T-cell (primary cell): ENCODE results near the gene GGCX. TPM values are rescaled to one million over a fixed set of nuclear protein-coding genes. Genes with fewer than 3 reads are reported as not detected.

Experiments
- ATAC-seq, 4 experiments: fragments of 200-7000 bp in 3 of 4; fragments of 150-1000 bp in 1 of 4; cut with Tn5 transposase; replicated peaks in 1 of 4; 1 replicate in 3 of 4; 2 replicates in 1 of 4; pipeline ENCODE4 v1.10.0; 2021; ENCODE audit warnings: moderate library complexity in 3 of 4, mild to moderate bottlenecking in 2 of 4, moderate number of reproducible peaks in 1 of 4
- CTCF ChIA-PET, 2 donors: fragments of 300-600 bp; sonication (Branson Sonifier 250); formaldehyde crosslinking; loops; one replicate each; lab custom pipeline; 2022; ENCODE audit warnings: antibody characterized with exemption in 2 of 2; lab: Charles Lee
- POLR2A ChIA-PET, 2 donors: fragments of 300-600 bp; sonication (Branson Sonifier 250); formaldehyde crosslinking; loops; one replicate each; lab custom pipeline; 2022; ENCODE audit warnings: antibody characterized with exemption in 2 of 2; lab: Charles Lee
- DNase-seq, 35 experiments: peaks; one replicate each; pipeline versions ENCODE4 v3.0.0 to v3.0.0-alpha.2; 2013 to 2023
- H3K27ac ChIP-seq: one replicate; pipeline ENCODE4 v1.5.1; 2013; ENCODE audit warnings: low read length
- H3K27me3 ChIP-seq, 2 experiments: replicated peaks in 1 of 2; 1 replicate in 1 of 2; 2 replicates in 1 of 2; pipeline versions ENCODE4 v1.6.1 to v1.7.0; 2013; ENCODE audit warnings: low read length in 1 of 2, mixed read lengths in 1 of 2; ENCODE audit not compliant: control insufficient read depth in 2 of 2, insufficient read depth in 2 of 2; ENCODE audit errors: extremely low read depth in 1 of 2
- H3K36me3 ChIP-seq, 2 donors: 1 replicate in 1 of 2; 2 replicates in 1 of 2; pipeline versions ENCODE4 v1.6.1 to v1.7.0; 2013; ENCODE audit warnings: low read length in 1 of 2; ENCODE audit not compliant: control insufficient read depth in 2 of 2, insufficient read depth in 1 of 2; ENCODE audit errors: extremely low read depth in 1 of 2
- H3K4me1 ChIP-seq, 2 experiments: 1 replicate in 1 of 2; 2 replicates in 1 of 2; pipeline versions ENCODE4 v1.6.1 to v1.7.0; 2013; ENCODE audit warnings: low read length in 2 of 2, mixed read lengths in 1 of 2; ENCODE audit not compliant: insufficient read depth in 2 of 2, control insufficient read depth in 1 of 2; ENCODE audit errors: extremely low read depth in 1 of 2
- H3K4me3 ChIP-seq, 2 donors: 1 replicate in 1 of 2; 2 replicates in 1 of 2; pipeline versions ENCODE4 v1.5.1 to v1.7.0; 2013; ENCODE audit warnings: mild to moderate bottlenecking in 2 of 2, low read length in 1 of 2, moderate library complexity in 1 of 2; ENCODE audit not compliant: control insufficient read depth in 1 of 2; ENCODE audit errors: extremely low read depth in 1 of 2
- H3K9me3 ChIP-seq: 2 replicates; pipeline ENCODE4 v1.7.0; 2013
- H3K27ac Mint-ChIP-seq, 2 donors: one replicate each; pipeline ENCODE4 v1.8.0; 2020 to 2021; ENCODE audit warnings: mild to moderate bottlenecking in 2 of 2, mixed read lengths in 2 of 2
- H3K27me3 Mint-ChIP-seq, 2 donors: one replicate each; pipeline ENCODE4 v1.8.0; 2021 to 2022; ENCODE audit warnings: mixed read lengths in 2 of 2
- H3K36me3 Mint-ChIP-seq: one replicate; pipeline ENCODE4 v1.8.0; 2021; ENCODE audit warnings: mixed read lengths
- H3K4me1 Mint-ChIP-seq, 3 donors: one replicate each; pipeline ENCODE4 v1.8.0; 2020 to 2022; ENCODE audit warnings: mixed read lengths in 3 of 3, mild to moderate bottlenecking in 1 of 3
- H3K4me3 Mint-ChIP-seq, 3 donors: one replicate each; pipeline ENCODE4 v1.8.0; 2020 to 2022; ENCODE audit warnings: mild to moderate bottlenecking in 3 of 3, mixed read lengths in 3 of 3, moderate library complexity in 3 of 3
- H3K9me3 Mint-ChIP-seq, 3 donors: one replicate each; pipeline ENCODE4 v1.8.0; 2020 to 2022; ENCODE audit warnings: mixed read lengths in 3 of 3
- WGBS: methylation state at CpG from one replicate; pipeline ENCODE4 v1.1.5; 2013; ENCODE audit warnings: missing lambda C conversion rate; ENCODE audit not compliant: insufficient coverage; 5-methylcytosine and 5-hydroxymethylcytosine counted together
- total RNA-seq, 35 experiments: library from RNA in 6 of 35; stranded (reverse) in 6 of 35; fragments of 120-200 nt in 1 of 35; gene quantifications; one replicate each; pipeline versions ENCODE4 v1.2.1 to v1.2.4 and lab custom pipeline; 2013 to 2026

The GGCX gene
- total RNA-seq, 5 donors from 2014 or later (not counting 1 experiment from before 2014, with no cell fraction given) = 20.4 to 29.7 (median 25.7) TPM

DNA sequence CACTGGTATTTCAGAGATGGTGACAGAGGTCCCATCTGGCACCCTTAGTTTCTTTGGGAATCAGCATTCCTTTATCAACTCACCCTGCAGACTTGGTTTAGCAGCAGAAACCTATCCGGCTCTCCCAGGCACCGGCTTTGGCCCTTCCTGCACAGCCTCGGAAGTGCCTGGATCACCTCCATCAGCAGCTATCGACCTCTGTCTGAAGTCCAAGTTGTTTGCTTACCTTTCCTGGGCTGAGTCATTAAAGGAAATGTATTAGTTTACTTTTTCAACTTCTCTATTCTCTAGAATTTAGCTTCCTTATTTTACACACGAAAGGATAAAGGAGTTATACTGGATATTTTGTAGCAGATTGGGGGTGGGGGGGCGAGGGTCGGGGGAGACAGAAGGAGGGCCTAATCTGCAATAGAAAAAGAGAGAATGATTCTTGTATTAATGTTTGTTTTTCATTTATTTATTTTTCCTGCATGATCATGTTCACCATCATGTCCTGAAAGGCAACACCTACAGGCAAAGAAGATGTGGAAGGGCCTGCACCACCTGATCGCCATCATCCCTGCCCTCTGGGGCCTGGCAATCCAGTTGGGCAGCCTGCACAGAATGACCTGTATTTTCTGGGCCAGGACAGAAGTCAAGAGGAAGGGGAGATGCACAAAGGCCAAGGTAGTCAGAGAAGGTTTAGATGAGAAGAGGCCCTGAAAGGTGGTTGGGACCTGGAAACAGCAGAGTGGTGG lies 44.5 kb downstream of the GGCX start:
- no peak for ATAC-seq
- Mint-ChIP-seq H3K27ac (no peak overlapping the region), H3K4me3 (no peak overlapping the region), H3K4me1 (no peaks in the 10 kb centered on the region), H3K27me3 (no peaks in the 10 kb centered on the region), H3K9me3 (no peaks in the 10 kb centered on the region), H3K36me3 (no peaks in the 10 kb centered on the region)
- Histone ChIP-seq H3K27me3 (no peaks in the 10 kb centered on the region), H3K4me3 (no peak overlapping the region), H3K36me3 (no peaks in the 10 kb centered on the region), H3K9me3 (no peaks in the 10 kb centered on the region), H3K27ac (no peak overlapping the region), H3K4me1 (no peaks in the 10 kb centered on the region)
- CTCF ChIA-PET = no interaction called here
- POLR2A ChIA-PET = interaction anchor here in 1 of 2 donors (0.6 kb wide), 2 partner anchors 19 to 520 kb away, joined by 6 to 8 read pairs; no protein-coding TSS in a partner anchor
- DNase-seq = no peak
- WGBS = 80% methylated on average over 1 of the region's 8 CpGs

DNA sequence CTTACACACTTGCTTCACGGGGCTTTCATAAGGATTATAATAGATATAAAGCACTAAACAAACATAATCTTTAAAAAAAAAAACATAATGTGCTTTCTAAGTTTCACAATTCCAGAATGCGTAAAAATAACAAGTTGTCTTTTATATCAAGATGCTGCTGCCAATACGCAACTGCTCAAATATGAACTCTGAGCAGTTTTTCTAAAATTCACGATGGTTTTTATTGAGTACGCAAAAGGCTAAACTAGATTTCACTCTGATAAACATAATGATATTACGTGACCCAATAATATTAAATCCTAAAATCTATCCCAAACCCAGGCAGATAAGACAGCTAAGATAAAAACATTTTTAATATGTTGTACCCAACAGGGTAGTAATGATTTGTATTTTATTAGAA lies 47.0 kb downstream of the GGCX start:
- no peaks in the 10 kb centered on the region for H3K4me1 ChIP-seq
- no peaks in the 10 kb centered on the region for H3K9me3 ChIP-seq
- H3K9me3 Mint-ChIP-seq = no peaks in the 10 kb centered on the region
- 100% methylated on average over 2 of the region's 6 CpGs for WGBS
- ChIA-PET POLR2A (no interaction called here), CTCF (no interaction called here)
- DNase-seq = no peak
- H3K27ac Mint-ChIP-seq = no peak overlapping the region
- H3K36me3 ChIP-seq = no peaks in the 10 kb centered on the region
- H3K27ac ChIP-seq = no peak overlapping the region
- H3K27me3 Mint-ChIP-seq = no peaks in the 10 kb centered on the region
- H3K4me3 Mint-ChIP-seq = no peak overlapping the region
- no peak overlapping the region for H3K4me3 ChIP-seq
- no peaks in the 10 kb centered on the region for H3K36me3 Mint-ChIP-seq
- ATAC-seq = no peak
- no peaks in the 10 kb centered on the region for H3K4me1 Mint-ChIP-seq
- H3K27me3 ChIP-seq = no peaks in the 10 kb centered on the region

DNA sequence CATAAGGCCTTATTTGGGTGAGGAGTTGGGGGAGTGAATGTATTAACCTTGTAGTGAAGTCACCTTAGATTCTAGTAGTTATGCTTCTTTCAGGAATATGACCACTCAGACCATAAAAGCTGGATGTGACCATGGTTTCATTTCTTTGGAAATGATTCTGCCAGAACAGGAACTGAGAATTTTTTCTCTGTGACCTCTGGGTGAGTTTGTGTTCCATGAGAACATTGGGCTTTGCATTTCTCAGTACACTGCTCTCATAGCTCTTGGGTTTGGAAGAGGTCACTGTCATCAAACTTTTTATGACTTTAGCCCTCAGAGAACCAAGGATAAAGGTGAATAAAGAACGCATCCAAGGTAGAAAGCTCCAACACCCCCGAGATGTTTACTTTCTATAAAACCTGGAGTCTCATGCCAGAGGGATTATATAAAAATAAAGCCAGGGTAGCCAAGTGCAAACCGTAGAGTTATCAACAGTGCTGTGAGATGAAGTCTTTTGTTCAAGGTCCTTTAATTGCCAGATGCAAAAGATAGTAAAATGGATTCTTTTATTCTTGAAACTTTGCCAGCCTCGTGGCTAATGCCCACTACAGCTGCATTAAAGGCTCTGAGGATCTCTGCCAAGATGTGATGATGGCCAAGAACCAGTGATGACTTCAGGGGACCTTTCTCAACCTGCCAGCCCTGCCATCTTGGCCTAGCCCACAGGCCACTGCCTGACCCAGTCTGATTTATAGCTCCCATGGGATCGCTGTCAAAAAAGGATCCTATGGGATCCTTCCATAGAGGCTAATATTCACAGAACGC lies 50.1 kb downstream of the GGCX start:
- Histone ChIP-seq H3K36me3 (no peaks in the 10 kb centered on the region), H3K27me3 (no peaks in the 10 kb centered on the region), H3K27ac (no peak overlapping the region), H3K4me1 (no peaks in the 10 kb centered on the region), H3K4me3 (no peak overlapping the region), H3K9me3 (no peaks in the 10 kb centered on the region)
- Mint-ChIP-seq H3K27ac (no peak overlapping the region), H3K36me3 (no peaks in the 10 kb centered on the region), H3K4me1 (no peaks in the 10 kb centered on the region), H3K9me3 (no peaks in the 10 kb centered on the region), H3K4me3 (no peak overlapping the region), H3K27me3 (no peaks in the 10 kb centered on the region)
- CTCF ChIA-PET = interaction anchor here (0.5 to 0.7 kb wide), 2 partner anchors 41 to 132 kb away, joined by 3 to 5 read pairs; no protein-coding TSS in a partner anchor
- DNase-seq (no peak), ATAC-seq (no peak)
- POLR2A ChIA-PET = interaction anchor here in 1 of 2 donors (0.6 kb wide), 1 partner anchor 73 kb away, joined by 8 read pairs; no protein-coding TSS in a partner anchor
- 80% methylated on average over 2 of the region's 6 CpGs for WGBS

DNA sequence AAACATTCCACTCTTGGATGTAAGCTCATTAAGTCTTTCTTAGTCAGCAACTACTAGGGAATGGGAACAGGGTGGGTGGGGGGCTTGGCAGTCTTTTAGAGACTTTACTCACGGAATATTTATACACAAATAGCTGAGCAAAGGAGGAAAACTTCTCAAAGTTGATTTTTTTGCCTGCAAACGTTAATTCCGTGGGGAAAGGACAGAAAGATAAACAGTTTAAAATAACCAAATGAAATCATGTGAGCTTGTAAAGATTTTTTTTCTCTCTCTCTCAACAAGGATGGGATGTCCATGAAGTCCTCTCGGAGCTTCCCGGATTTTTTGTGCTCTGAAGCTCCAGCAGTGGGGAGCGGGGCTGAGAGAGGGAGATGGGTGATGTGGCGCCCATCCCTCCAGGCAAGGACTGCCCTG lies 54.5 kb downstream of the GGCX start:
- H3K27me3 ChIP-seq = peaks cover 0 to 4% of the 10 kb centered on the region in 2 experiments
- no peaks in the 10 kb centered on the region for H3K4me1 Mint-ChIP-seq
- ATAC-seq (no peak), DNase-seq (no peak)
- H3K36me3 Mint-ChIP-seq = no peaks in the 10 kb centered on the region
- ChIA-PET POLR2A (no interaction called here), CTCF (interaction anchor here in 1 of 2 donors (0.7 kb wide), 1 partner anchor 62 kb away, joined by 3 read pairs; no protein-coding TSS in a partner anchor)
- H3K27me3 Mint-ChIP-seq = no peaks in the 10 kb centered on the region
- no peak overlapping the region for H3K4me3 Mint-ChIP-seq
- no peaks in the 10 kb centered on the region for H3K9me3 ChIP-seq
- H3K27ac Mint-ChIP-seq = no peak overlapping the region
- H3K36me3 ChIP-seq = no peaks in the 10 kb centered on the region
- WGBS = no CpG with 5 or more reads among the region's 7 CpGs
- no peak overlapping the region for H3K4me3 ChIP-seq
- H3K9me3 Mint-ChIP-seq = no peaks in the 10 kb centered on the region
- H3K4me1 ChIP-seq = no peaks in the 10 kb centered on the region
- no peak overlapping the region for H3K27ac ChIP-seq

DNA sequence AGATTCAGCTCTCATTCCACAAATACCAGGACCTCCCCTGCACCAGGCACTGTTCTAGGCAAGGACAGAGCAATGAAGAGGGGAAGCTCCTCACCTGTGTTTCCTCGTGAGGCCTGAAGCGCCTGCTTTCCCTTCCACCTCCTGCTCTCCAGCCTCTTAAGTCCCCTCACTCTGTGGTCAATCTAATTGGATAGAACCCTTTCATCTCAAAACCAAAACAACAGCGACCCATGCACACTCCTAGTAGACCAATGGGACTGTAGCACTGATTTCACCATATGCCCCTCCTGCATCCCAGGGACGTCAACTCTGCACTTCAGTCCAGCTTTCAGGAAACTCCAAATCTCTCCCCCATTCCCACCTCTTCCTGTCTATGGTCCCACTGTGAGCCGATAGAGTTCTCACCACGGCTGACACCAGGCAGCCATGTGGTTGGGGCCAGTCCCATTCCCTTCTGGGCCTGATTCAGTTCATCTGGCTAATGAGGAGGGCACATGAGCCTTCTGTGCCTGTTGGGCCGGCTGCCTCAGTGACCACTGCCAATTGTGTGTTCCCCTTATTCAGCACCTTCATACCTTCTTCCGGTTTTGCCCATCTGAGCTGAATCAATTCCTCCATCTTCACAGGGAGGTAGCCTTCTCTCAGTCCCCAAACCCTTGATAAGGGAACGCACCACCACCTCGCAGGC lies 55.6 kb downstream of the GGCX start:
- H3K4me1 Mint-ChIP-seq = no peaks in the 10 kb centered on the region
- ChIA-PET CTCF (interaction anchor here in 1 of 2 donors (0.7 kb wide), 1 partner anchor 61 kb away, joined by 3 read pairs; no protein-coding TSS in a partner anchor), POLR2A (no interaction called here)
- Histone ChIP-seq H3K36me3 (no peaks in the 10 kb centered on the region), H3K27ac (no peak overlapping the region), H3K4me3 (no peak overlapping the region), H3K4me1 (no peaks in the 10 kb centered on the region), H3K9me3 (no peaks in the 10 kb centered on the region), H3K27me3 (peaks cover 0 to 4% of the 10 kb centered on the region in 2 experiments)
- H3K27me3 Mint-ChIP-seq = no peaks in the 10 kb centered on the region
- no peak for ATAC-seq
- DNase-seq = no peak
- H3K9me3 Mint-ChIP-seq = peaks cover 0 to 3% (median 0%) of the 10 kb centered on the region in 3 donors
- H3K27ac Mint-ChIP-seq = no peak overlapping the region
- H3K4me3 Mint-ChIP-seq = no peak overlapping the region
- WGBS = 91% methylated on average over 9 of the region's 10 CpGs
- H3K36me3 Mint-ChIP-seq = no peaks in the 10 kb centered on the region

DNA sequence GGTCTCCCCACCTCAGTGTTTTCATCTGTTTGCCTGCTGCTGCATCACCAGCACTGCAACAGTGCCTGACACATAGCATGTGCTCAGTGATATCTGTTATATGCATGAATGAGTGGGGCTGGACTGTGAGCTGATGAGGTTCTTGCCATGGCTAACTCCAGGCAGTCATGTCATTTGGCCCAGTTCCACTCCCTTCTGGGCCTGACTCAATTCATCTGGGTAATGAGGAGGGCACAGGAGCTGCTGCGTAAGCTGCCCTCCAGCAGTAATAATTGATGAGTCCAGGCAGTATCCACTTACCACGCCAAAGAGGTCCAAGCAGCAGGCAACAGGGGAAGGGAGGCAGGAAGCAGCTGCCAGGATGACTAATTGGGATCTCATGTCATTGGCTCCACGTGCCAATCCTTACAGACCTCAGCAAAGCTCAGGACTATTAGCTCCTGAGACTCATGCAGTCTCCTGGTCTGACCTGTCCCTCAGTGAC lies 56.5 kb downstream of the GGCX start:
- DNase-seq (no peak), ATAC-seq (no peak)
- CTCF ChIA-PET = interaction anchor here in 1 of 2 donors (0.6 kb wide), 1 partner anchor 312 kb away, joined by 4 read pairs; no protein-coding TSS in a partner anchor

More for the DNA sequence above, 56.5 kb downstream of the GGCX start:
- Histone ChIP-seq H3K9me3 (no peaks in the 10 kb centered on the region), H3K27me3 (peaks cover 0 to 4% of the 10 kb centered on the region in 2 experiments), H3K27ac (no peak overlapping the region), H3K36me3 (no peaks in the 10 kb centered on the region), H3K4me3 (no peak overlapping the region), H3K4me1 (no peaks in the 10 kb centered on the region)
- Mint-ChIP-seq H3K27ac (no peak overlapping the region), H3K36me3 (no peaks in the 10 kb centered on the region), H3K9me3 (peaks cover 0 to 3% (median 0%) of the 10 kb centered on the region in 3 donors), H3K4me1 (no peaks in the 10 kb centered on the region), H3K4me3 (no peak overlapping the region), H3K27me3 (no peaks in the 10 kb centered on the region)
- POLR2A ChIA-PET = no interaction called here
- 80% methylated on average over 3 of the region's 3 CpGs for WGBS
